SK-N-SH (cell line): Measurements from ENCODE around the gene SMIM8. TPM values are rescaled to one million over a fixed set of nuclear protein-coding genes. Genes with fewer than 3 reads are reported as not detected.
A peak's percentile ranks its signal among the peaks of the same experiment; 100 is the strongest.

Experiments used
- EP300 ChIP-seq, 2 experiments: IDR thresholded peaks; 2 replicates each; pipeline versions ENCODE4 v1.4.0 to v1.6.1; 2012; ENCODE audit warnings: borderline replicate concordance in 1 of 2, low read depth in 1 of 2, low read length in 1 of 2
- FOXM1 ChIP-seq: IDR thresholded peaks from 2 replicates; pipeline ENCODE4 v1.4.0; 2012; ENCODE audit warnings: low read depth, mild to moderate bottlenecking
- GATA2 ChIP-seq: sonication (generic); formaldehyde crosslinking; IDR thresholded peaks from 2 replicates; pipeline ENCODE4 v1.5.0; 2020; ENCODE audit warnings: mild to moderate bottlenecking, missing genetic modification reagents
- IRF3 ChIP-seq: fragments of 150-350 bp; IDR thresholded peaks from 2 replicates; pipeline ENCODE4 v1.6.1; 2016; ENCODE audit warnings: mild to moderate bottlenecking, low read depth, low read length
- MAX ChIP-seq: IDR thresholded peaks from 2 replicates; pipeline ENCODE4 v1.4.0; 2012; ENCODE audit warnings: low read depth
- NFIC ChIP-seq: IDR thresholded peaks from 2 replicates; pipeline ENCODE4 v1.4.0; 2012; ENCODE audit warnings: borderline replicate concordance
- SMC3 ChIP-seq: IDR thresholded peaks from 2 replicates; pipeline ENCODE4 v1.6.1; 2012; ENCODE audit warnings: low read depth, low read length, improper control_type of control experiment
- TCF12 ChIP-seq: IDR thresholded peaks from 2 replicates; pipeline ENCODE4 v1.4.0; 2012
- ZBTB33 ChIP-seq: IDR thresholded peaks from 2 replicates; pipeline ENCODE4 v1.4.0; 2012; ENCODE audit warnings: low read depth, borderline replicate concordance
- polyA plus RNA-seq, 3 experiments: library from polyadenylated mRNA; depleted of rRNA; stranded (reverse); fragments of >200 nt; gene quantifications; 2 replicates each; pipeline ENCODE4 v1.2.3, GENCODE V29; 2012

The SMIM8 gene
- polyA plus RNA-seq, 1 of the 3 experiments (the other 2 are of a cell fraction): 1.6 TPM

- TF ChIP-seq NFIC (no peak), MAX (no peak), TCF12 (no peak), FOXM1 (no peak), ZBTB33 (no peak), SMC3 (peak; percentile 80), EP300 (IDR thresholded peaks at IDR 0.05; ENCODE audit: borderline replicate concordance in 1 of 2, low read depth in 1 of 2, low read length in 1 of 2) (no peak), IRF3 (no peak), GATA2 (CRISPR knock-in tag) (no peak)
Measured at GRCh38 chr6:87391334-87391733, 68.9 kb downstream of the SMIM8 start (continued).

Other genes starting within 250 kb of the SMIM8 start
- 0.10 and 0.18 TPM in 2 replicates for gene CGA, start 227.5 kb upstream of the SMIM8 start, polyA plus RNA-seq (2012; rRNA removed)
- gene ZNF292, start 167.0 kb upstream of the SMIM8 start, polyA plus RNA-seq (2012; rRNA removed): 3.2 and 5.0 TPM in 2 replicates
- gene GJB7, start 6.7 kb downstream of the SMIM8 start, polyA plus RNA-seq (2012; rRNA removed): not detected in 2 replicates
- gene C6orf163, start 22.2 kb downstream of the SMIM8 start, polyA plus RNA-seq (2012; rRNA removed): 0.49 and 0.54 TPM in 2 replicates
- gene CFAP206, start 85.4 kb downstream of the SMIM8 start, polyA plus RNA-seq (2012; rRNA removed): 0.46 and 0.78 TPM in 2 replicates
- 9.2 and 13.9 TPM in 2 replicates for gene SLC35A1, start 150.4 kb downstream of the SMIM8 start, polyA plus RNA-seq (2012; rRNA removed)